Fibroblast of lung (primary cell): ENCODE results near the gene GABRG3.

Source experiments
- CTCF ChIP-seq, 2 donors: IDR thresholded peaks in 1 of 2; conservative IDR thresholded peaks in 1 of 2; 1 replicate in 1 of 2; 2 replicates in 1 of 2; pipeline ENCODE4 v1.5.1; 2011 to 2012; ENCODE audit warnings: low read length in 2 of 2, control low read depth in 1 of 2, inconsistent platforms in 1 of 2, low read depth in 1 of 2, mild to moderate bottlenecking in 1 of 2
- EZH2 ChIP-seq: IDR thresholded peaks from 2 replicates; pipeline ENCODE4 v1.5.1; 2012; ENCODE audit warnings: low read length, control low read depth, mild to moderate bottlenecking; ENCODE audit errors: missing control alignments

- no peak for TF ChIP-seq EZH2
- no peak for TF ChIP-seq CTCF (conservative IDR thresholded peaks at IDR 0.05 in 1 of 2, IDR thresholded peaks at IDR 0.05 in 1 of 2; ENCODE audit: low read depth in 1 of 2, low read length in 2 of 2)
Measured at GRCh38 chr15:27210176-27210575, 239.2 kb downstream of the GABRG3 start.
